Upper lobe of right lung (tissue), 1 donor: ENCODE measurements around the gene MYOZ3. TPM values are rescaled to one million over a fixed set of nuclear protein-coding genes. Genes with fewer than 3 reads are reported as not detected.

Experiments
- ATAC-seq: fragments of 200-7000 bp; cut with Tn5 transposase; one replicate; pipeline ENCODE4 v1.9.1; 2020; ENCODE audit warnings: mild to moderate bottlenecking, moderate library complexity
- DNase-seq: peaks from one replicate; pipeline ENCODE4 v3.0.0-alpha.2; 2020
- H3K27ac ChIP-seq: fragments of 200-600 bp; one replicate; pipeline ENCODE4 v1.8.0; 2022
- H3K27me3 ChIP-seq: fragments of 200-600 bp; one replicate; pipeline ENCODE4 v1.8.0; 2022; ENCODE audit warnings: mild to moderate bottlenecking
- H3K36me3 ChIP-seq: fragments of 200-600 bp; one replicate; pipeline ENCODE4 v1.8.0; 2022
- H3K4me1 ChIP-seq: fragments of 200-600 bp; one replicate; pipeline ENCODE4 v1.8.0; 2022
- H3K4me3 ChIP-seq: fragments of 200-600 bp; one replicate; pipeline ENCODE4 v1.8.0; 2022; ENCODE audit warnings: mild to moderate bottlenecking
- H3K9me3 ChIP-seq: fragments of 200-600 bp; one replicate; pipeline ENCODE4 v1.8.0; 2022
- intact Hi-C: fragments of 100-400 bp; cut with DNase I; formaldehyde crosslinking; loops from one replicate; pipeline ENCODE4 v1.11.0; 2022
- total RNA-seq: library from RNA; stranded (reverse); fragmentation: NEBNext Ultra II Directional; extraction: Animal tissue kit (Norgen Biotek cat#: 25700); gene quantifications from one replicate; pipeline ENCODE4 v1.2.1, GENCODE V29; 2021
- TF ChIP-seq, protein P1 (sequence below): fragments of 200-600 bp; IDR thresholded peaks from one replicate; pipeline ENCODE4 v1.8.0; 2022; ENCODE audit warnings: antibody characterized with exemption
- donor health status: DM: no; HTN: yes; CAD: no; lungs with severe emphysema.

Gene MYOZ3
- total RNA-seq, 1 donor from 2014 or later = 1.7 TPM

DNA sequence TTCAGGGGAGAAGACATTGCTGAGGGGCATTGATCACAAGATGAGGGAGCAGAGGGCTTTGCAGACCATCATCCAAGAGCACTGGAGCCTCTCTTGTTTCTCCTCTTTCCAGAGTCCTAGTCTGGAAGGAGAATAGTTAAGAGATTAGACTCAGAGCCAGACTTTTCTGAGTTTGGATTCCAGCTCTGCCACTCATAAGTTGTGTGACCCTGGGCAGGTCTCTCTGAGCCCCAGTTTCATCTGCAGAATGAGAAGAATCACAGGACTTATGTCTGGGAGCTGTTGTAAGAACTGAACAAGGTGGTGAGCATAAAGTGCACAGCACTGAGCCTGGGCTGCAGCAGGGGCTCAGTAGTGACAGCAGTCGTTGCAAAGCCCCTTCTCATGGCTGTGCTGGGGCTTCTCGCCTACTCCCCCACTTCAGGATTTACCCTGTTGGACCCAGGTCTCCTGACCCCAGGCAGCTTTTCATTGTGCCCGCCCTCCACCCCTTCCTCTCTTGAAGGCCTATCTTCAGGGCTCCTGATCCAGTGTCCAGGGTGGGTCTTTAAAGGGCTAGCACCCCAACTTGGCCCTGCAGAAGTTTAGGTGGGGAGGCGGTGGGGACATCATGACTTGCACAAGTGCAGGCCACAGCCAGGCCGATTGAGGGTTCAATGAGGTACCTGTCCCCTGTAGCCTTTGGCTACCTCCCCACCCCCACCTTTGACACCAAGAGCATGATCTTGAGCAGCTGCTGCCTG lies 19.1 kb upstream of the MYOZ3 start:
- H3K4me3 ChIP-seq = peak overlapping the region; percentile 46
- intact Hi-C loops = no loop called here
- H3K27me3 ChIP-seq = no peaks in the 10 kb centered on the region

DNA sequence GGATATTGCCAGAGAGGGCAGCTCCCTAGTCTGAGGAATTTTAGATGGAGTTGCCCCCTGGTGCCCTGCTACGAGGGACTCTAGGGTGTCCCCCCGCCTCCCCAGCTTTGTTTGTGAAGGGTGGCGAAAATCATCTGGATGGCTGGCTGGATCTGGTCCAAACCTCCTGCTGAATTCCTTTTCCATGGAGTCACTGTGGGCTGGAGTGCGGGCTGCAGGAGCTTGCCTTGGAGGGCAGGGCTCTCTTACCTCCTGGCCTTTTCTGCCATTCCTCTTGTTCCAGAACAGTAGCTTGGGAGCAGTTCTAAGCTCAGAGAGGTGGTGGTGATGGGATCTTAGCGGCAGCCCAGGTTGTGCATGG lies 18.5 kb upstream of the MYOZ3 start:
- Histone ChIP-seq H3K4me3 (peak overlapping the region; percentile 46), H3K4me1 (peaks cover 82% of the 10 kb centered on the region), H3K9me3 (no peaks in the 10 kb centered on the region), H3K27me3 (no peaks in the 10 kb centered on the region), H3K36me3 (no peaks in the 10 kb centered on the region), H3K27ac (peak overlapping the region; percentile 86)
- ATAC-seq (peak; percentile 60), DNase-seq (peak; percentile 76)
- intact Hi-C loops = no loop called here
- TF ChIP-seq, protein P1, sequence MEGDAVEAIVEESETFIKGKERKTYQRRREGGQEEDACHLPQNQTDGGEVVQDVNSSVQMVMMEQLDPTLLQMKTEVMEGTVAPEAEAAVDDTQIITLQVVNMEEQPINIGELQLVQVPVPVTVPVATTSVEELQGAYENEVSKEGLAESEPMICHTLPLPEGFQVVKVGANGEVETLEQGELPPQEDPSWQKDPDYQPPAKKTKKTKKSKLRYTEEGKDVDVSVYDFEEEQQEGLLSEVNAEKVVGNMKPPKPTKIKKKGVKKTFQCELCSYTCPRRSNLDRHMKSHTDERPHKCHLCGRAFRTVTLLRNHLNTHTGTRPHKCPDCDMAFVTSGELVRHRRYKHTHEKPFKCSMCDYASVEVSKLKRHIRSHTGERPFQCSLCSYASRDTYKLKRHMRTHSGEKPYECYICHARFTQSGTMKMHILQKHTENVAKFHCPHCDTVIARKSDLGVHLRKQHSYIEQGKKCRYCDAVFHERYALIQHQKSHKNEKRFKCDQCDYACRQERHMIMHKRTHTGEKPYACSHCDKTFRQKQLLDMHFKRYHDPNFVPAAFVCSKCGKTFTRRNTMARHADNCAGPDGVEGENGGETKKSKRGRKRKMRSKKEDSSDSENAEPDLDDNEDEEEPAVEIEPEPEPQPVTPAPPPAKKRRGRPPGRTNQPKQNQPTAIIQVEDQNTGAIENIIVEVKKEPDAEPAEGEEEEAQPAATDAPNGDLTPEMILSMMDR = no peak

More for the DNA sequence above, 19.1 kb upstream of the MYOZ3 start:
- no peaks in the 10 kb centered on the region for H3K9me3 ChIP-seq
- H3K36me3 ChIP-seq = no peaks in the 10 kb centered on the region
- ATAC-seq = no peak
- no peak for DNase-seq
- peak overlapping the region; percentile 86 for H3K27ac ChIP-seq
- peaks cover 86% of the 10 kb centered on the region for H3K4me1 ChIP-seq
- TF ChIP-seq, protein P1 = no peak

DNA sequence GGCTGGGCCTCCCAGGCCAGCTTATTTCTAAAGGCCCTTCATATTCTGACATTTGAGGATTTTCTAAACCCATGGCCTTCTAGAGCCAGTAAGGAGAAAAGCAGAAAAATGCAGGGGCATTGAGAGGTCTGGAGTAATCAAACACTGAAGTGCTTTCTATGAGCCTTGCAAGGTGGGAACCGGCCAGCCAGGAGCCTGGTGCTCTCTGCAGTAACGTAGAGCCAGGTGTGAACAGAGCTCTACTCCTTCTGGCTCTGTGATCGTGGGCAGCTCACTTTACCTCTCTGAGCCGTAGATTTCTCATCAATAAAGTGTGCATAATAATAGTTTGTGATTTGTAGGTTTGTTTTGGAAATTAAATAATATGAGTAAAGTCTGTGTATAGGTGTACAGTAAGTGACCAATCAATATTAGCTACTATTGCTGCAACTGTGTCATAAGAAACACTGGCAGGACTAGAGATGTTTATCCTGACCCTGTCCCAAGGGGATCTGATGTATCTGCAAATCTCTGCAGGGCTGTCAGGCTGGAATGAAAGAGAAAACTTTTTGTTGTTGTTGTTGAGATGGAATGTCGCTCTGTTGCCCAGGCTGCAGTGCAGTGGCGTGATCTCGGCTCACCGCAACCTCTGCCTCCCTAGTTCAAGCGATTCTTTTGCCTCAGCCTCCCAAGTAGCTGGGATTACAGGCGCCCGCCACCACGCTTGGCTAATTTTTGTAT lies 17.9 kb upstream of the MYOZ3 start:
- H3K4me1 ChIP-seq = peaks cover 84% of the 10 kb centered on the region
- DNase-seq = no peak
- H3K27ac ChIP-seq = peak overlapping the region; percentile 86
- peak overlapping the region; percentile 46 for H3K4me3 ChIP-seq
- intact Hi-C loops = no loop called here
- no peaks in the 10 kb centered on the region for H3K9me3 ChIP-seq
- ATAC-seq = no peak
- TF ChIP-seq, protein P1 = no peak
- H3K27me3 ChIP-seq = no peaks in the 10 kb centered on the region
- H3K36me3 ChIP-seq = peaks cover 3% of the 10 kb centered on the region

DNA sequence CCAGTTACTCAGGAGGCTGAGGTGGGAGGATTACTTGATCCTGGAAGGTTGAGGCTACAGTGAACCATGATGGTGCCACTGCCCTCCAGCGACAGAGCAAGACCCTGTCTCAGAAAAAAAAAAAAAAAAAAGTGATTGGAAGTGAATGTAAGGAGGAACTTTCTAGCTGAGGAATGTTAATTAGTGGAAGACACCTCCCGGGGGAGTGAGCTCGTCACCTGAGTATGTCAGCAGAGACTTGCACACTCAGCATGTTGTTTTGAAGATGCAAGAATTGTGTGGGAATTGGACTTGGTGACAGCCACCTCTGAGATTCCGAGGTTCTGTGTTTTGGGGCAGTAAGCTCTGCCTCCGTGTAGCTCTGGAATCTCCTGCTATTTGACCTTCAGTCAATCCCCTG lies 17.0 kb upstream of the MYOZ3 start:
- peaks cover 75% of the 10 kb centered on the region for H3K4me1 ChIP-seq
- H3K9me3 ChIP-seq = no peaks in the 10 kb centered on the region
- no peak overlapping the region for H3K4me3 ChIP-seq
- TF ChIP-seq, protein P1 = no peak
- ATAC-seq (no peak), DNase-seq (no peak)
- peak overlapping the region; percentile 86 for H3K27ac ChIP-seq
- peaks cover 12% of the 10 kb centered on the region for H3K36me3 ChIP-seq
- intact Hi-C loops = no loop called here
- H3K27me3 ChIP-seq = no peaks in the 10 kb centered on the region

DNA sequence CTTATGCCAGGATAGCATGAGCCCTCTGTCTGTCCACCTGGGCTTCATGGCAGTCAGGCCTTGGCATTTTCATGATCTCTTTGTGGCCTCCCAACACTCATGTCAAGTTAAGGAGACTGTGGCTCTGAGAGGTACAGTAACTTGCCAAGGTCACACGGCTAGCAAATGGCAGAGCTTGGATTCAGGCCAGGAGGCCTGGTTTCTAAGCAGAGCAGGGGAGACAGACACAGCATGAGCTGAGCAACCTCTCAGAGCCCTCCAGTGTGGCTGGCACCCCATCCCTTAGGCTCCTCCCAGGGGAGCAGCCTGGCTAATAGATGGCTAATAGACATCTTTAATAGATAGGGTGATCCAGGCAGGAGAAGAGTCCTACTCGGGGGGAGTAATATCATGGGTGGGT lies 16.5 kb upstream of the MYOZ3 start:
- H3K4me1 ChIP-seq = peaks cover 71% of the 10 kb centered on the region
- no peaks in the 10 kb centered on the region for H3K27me3 ChIP-seq
- no peak overlapping the region for H3K4me3 ChIP-seq
- peaks cover 17% of the 10 kb centered on the region for H3K36me3 ChIP-seq
- no peak for ATAC-seq
- H3K27ac ChIP-seq = peak overlapping the region; percentile 25
- DNase-seq = no peak
- TF ChIP-seq, protein P1 = no peak
- H3K9me3 ChIP-seq = no peaks in the 10 kb centered on the region
- intact Hi-C loops = no loop called here
